H4 (cell line): ENCODE measurements around the gene CFAP126. TPM values are rescaled to one million over a fixed set of nuclear protein-coding genes. Genes with fewer than 3 reads are reported as not detected.
"Not testable (repeated sequence)": the region's sequence is repeated elsewhere in the genome, so short reads cannot be mapped to it uniquely, and the experiment has no call there.

Experiments
- DNase-seq: peaks from one replicate; pipeline ENCODE4 v3.0.0-alpha.2; 2015; ENCODE audit warnings: low spot score
- total RNA-seq: library from RNA; depleted of rRNA; stranded (reverse); fragments of >200 nt; shearing (Covaris generic); gene quantifications from 2 replicates; pipeline ENCODE4 v1.2.3, GENCODE V29; 2014; rRNA removed

Gene CFAP126
- total RNA-seq, 1 experiment from 2014 or later: not detected

DNA sequence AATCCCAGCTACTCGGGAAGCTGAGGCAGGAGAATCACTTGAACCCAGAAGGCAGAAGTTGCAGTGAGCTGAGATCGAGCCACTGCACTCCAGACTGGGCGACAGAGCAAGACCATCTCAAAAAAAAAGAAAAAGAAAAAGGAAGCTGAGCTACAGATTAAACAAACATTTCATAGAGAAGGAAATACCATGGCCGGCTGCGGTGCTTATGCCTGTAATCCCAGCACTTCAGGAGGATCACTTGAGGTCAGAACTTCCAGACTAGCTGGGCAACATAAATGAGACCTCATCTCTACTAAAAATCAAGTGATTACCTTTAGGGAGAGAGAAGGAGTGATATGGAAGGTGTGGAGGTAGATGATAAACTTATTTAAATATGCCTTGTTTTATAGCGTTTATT, 14.0 kb upstream of the CFAP126 start:
- no peak for DNase-seq

DNA sequence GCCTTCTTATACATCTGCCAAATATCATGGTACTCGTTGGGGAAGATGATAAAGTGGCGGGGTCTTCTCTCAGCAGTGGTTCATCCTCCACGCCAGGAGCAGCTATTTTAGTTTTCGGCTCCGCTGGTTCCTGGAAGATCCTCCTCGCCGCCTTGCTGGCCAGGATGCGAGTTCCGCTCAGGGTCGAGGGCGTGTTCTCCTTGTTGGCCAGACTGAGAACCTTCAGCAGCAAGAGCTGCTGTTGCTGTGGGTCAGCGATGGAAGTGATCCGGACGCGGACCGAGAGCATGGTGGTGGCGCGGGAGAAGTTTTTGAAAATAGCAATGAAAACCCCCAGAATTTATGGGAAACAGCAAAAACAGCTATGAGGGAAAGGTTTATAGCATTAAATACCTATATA, 11.4 kb upstream of the CFAP126 start:
- no peak for DNase-seq

DNA sequence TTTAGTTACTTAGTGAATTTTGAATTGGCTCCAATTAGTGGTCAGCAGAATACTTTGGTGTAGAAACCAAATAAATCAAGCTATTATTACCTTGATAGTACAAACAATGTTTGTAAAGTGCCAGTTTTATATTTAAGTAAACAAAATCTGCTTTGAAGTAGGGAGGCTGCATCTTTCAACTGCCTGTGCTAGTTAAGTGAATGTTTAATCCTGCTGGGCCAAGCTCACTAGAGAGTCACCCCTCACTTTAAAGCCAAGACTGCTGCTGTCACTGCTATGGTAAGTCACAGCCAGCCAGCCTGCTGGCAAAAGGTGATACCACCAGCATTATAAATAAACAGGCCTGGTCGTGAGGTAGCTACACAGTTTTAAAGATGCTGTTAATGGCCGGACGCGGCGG, 10.3 kb upstream of the CFAP126 start:
- no peak for DNase-seq

DNA sequence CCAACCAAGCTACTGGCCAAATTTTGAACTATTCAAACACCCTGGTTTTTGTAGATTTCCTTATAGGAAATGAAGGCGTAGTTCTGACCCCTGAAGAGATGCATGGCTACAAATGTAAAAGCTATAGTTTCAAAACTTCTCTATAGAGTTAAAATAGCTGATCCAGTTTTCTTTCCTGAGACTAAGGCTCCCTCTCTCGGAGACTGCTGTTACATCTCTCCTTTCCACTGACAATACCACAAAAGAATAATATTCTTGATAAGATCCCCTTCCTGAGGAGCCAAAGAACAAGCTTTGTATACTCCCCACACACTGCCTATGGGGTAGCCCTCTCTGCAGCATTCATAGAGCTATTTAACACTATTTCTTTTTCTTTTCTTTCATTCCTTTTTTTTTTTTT, 6.7 kb upstream of the CFAP126 start:
- no peak for DNase-seq

DNA sequence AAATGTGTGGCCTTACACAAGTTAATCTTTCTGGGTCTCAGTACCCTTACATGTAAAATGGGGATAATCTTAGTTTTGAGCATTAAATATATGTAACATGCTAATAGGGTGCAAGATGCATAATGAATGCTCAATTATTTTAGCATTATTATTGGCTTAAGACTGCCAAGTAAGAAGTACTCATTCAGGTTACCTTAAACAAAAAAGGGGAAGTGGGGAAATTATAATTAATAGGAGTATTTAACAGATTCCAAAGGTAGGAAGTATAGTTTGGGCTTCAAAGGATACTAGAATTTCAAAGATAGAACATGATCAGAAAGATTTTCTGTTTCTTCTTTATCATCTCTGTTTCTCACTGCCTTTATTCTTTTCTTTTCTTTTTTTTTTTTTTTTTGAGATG, 5.8 kb upstream of the CFAP126 start:
- DNase-seq: no peak

DNA sequence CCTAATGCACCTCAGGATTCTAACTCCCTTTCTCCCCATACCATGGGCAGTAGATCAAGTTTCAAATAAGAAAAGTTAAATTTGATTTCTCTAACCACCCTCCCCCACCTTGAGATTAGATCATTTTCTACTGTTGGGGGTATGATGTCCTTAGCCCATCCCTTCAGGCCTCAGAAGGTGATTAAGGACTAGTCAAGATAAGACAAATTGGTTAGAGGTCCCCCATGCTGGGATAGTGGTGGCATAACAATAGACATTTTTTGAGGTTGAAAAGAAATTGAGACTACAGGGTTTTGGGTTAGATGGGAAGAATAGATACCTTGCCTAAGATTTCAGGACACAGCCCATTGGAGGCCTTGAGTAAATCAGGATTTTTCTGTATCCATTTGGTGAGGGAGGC, 2.5 kb downstream of the CFAP126 start:
- DNase-seq: no peak

DNA sequence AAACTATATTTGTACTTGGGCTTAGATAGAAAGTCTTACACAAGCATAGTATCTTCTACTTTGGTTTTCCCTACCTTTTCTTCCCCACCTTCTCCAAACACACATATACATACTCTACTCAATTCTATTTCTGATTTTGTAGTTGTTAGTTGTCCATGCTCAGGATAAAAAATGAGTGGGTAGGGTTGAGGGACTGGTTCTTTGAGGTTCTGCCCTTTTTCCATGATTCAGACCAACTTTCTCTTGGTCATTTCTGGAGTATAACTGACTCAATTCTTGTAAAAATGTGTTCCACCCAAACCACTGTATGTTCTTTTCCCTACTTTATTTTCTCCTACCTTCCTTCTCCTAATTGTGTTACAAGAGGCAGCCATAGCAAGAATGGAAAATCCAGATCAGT, 3.3 kb downstream of the CFAP126 start:
- DNase-seq: no peak

DNA sequence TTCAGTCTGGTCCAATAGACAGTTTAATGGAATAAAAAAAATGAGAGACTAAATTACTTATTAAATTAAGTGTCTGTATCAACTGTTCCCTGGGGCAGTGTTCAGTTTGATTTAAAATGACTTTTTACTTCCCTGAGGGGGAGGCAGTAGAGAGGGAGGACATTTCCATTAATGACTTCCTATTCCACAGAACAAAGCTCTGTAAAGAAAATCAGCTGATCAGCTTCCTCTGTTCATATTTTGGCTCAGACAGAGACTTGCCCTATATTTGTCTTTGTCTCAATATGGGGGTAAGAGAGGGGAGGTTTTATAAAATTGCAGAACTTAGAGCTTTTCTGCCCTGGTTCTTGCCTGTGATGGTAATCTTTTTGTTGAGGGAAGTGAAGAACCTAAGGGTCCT, 8.4 kb downstream of the CFAP126 start:
- no peak for DNase-seq

DNA sequence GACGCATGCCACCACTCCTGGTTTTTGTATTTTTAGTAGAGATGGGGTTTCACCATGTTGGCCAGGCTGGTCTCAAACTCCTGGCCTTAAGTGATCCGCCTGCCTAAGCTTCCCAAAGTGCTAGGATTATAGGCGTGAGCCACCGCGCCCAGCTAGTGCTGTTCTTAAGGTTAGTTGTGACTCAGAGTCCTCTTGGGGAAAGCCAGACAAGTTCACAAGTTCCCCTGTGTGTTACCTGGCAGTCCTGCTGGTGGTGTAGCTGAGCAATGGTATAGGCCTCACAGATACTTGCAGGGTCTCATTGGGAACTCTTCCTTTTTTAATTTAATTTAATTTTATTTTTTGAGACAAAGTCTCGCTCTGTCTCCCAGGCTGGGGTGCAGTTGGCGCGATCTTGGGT, 10.6 kb downstream of the CFAP126 start:
- DNase-seq: no peak

DNA sequence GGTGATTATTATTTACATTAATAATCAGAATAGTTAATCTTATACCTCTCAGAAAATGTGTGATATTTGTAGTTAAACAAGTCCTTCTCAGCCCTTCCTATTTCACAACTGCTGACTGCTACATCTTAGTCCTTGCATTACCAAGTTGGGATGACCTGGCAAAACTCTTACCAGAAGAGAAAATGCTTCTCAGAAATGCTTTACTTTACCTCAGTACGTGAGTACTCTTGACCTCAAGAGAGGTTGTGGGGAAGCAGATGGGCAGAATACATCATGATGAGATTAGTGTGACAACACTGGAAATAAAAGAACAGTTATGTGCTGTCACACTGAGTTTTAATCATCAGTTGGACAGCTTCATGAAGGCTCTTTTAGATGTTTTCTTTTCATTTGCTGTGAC, 16.2 kb downstream of the CFAP126 start:
- no peak for DNase-seq

DNA sequence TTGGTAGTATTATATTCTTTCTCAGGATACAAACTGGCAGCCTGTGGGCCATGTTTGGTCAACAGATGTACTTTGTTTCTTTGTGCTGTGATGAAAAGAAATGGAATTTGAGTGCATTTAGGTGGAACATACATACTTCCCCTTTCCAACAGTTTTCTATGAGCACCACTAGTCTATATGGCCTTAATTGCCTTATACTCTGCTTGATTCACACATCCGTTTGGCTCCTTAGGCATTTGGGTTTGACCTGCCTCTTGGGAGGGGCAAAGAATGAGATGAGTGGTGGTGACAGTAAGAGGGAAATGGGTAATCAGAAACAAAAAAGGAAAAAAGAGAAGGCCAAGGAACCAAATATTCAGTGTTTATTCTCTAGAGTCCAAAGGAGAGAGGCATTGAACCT, 17.0 kb downstream of the CFAP126 start:
- DNase-seq: no peak

DNA sequence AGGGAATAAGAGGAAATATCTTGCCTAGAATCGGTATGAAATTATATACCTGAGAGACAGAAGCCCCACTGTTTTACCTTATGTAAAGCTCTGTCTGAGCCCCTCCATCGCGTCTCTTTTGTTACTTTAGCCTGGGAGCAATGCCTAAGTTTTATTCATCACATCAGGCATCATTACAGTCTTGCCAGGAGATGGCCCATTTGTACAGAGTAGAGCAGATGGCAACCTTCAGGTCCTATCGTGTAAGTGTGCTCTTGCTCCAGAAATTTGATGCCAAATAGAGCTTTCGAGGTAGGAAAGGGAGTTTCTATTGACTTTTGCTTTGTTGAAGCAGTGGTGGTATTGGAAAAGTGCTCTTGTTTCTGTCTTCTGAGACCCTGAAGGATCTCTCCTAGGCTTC, 24.9 kb downstream of the CFAP126 start:
- no peak for DNase-seq

DNA sequence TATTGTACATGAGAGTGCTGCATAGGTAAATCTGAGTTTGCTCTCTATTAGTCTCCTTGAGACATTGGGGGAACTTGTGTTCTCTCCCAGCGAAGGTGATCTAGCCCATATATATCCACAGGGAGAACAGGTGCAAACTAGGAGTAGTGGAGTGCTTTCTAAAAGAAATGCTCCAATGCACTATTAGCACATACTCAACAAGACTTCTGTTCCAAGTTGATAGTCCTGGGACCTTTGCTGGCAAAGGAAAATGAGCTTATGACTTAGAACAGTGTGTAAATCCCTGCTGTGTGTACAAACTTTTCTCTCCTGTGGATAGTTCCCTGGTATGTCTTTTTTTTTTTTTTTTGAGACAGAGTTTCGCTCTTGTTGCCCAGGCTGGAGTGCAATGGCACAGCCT, 25.5 kb downstream of the CFAP126 start:
- no peak for DNase-seq

DNA sequence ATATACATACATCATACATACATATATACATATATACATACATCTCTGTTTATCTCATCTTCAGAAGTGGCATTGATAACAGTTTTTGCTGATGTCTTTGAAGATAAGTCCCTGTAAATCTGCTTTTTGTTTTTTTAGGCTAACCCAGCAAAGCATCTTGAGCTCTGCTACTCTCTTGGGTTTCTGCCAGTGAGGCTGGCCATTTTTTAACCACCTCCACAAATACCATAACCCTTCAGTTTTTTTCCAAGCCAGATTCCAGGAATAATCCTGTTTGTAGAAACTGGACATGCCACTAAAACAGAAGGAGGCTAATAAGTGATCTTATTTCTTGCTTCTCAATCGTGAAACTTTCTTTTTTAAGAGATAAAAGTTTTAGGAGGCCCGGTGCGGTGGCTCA, 31.9 kb downstream of the CFAP126 start:
- DNase-seq: no peak

DNA sequence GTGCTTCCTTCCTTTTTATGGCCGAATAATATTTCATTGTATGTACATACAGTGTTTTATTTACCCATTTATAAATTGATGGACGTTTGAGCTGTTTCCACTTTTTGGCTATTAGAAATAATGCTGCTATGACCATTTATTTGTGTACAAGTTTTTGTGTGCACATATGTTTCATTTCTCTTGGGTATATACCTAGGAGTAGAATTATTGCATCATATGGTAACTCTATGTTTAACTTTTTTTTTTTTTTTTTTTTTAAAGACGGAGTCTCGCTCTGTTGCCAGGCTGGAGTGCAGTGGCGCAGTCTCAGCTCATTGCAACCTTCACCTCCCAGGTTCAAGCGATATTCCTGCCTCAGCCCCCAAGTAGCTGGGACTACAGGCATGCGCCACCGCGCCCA, 34.5 kb downstream of the CFAP126 start:
- DNase-seq: no peak

DNA sequence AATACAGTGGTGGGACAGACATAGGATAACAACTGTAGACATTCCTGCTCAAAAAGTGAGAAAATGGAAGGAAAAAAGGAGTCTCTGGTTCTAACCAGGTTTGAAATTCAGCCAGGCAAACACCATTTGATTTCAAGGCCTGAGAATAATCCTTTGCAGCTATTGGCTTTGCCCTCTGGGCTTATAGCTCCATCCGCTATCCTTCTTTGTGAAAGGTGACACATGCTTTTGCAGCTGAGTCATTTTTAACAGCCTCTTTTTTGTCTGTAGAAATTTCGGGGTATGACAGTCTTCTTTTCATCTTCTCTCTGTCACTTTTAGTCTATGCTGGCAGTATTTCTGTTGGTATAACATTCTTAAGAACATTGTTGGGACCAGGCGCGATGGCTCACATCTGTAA, 37.3 kb downstream of the CFAP126 start:
- DNase-seq: no peak

DNA sequence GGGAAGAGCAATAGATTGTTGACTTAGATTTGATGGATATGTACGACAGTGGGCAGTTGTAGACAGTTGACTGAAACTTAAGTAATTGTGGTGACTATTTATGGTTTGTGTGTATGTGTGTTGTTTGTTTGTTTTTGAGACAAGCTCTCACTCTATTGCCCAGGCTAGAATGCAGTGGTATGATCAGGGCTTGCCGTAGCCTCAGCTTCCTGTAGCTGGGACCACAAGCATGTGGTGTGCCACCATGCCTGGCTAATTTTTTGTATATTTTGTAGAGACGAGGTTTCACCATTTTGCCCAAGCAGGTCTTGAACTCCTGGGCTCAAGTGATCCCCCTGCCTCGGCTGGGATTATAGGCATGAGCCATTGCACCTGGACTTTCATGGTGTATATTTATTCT, 43.7 kb downstream of the CFAP126 start:
- DNase-seq: no peak

DNA sequence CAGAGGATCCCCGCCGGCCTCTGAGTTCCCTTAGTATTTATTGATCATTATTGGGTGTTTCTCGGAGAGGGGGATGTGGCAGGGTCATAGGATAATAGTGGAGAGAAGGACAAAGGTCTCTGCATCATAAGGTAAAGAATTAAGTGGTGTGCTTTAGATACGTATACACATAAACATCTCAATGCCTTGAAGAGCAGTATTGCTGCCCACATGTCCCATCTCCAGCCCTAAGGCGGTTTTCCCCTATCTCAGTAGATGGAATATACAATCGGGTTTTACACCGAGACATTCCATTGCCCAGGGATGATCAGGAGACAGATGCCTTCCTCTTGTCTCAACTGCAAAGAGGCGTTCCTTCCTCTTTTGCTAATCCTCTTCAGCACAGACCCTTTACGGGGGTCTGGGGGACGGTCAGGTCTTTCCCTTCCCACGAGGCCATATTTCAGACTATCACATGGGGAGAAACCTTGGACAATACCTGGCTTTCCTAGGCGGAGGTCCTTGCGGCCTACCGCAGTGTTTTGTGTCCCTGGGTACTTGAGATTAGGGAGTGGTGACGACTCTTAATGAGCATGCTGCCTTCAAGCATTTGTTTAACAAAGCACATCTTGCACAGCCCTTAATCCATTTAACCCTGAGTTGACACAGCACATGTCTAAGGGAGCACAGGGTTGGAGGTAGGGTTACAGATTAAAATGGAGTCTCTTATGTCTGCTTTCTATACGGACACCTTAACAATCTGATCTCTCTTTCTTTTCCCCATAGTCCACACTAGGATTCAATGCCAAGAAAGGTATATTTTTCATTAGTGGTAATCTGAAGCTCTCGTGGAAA, 51.6 kb downstream of the CFAP126 start:
- not testable (repeated sequence) for DNase-seq

Other genes starting within 250 kb of the CFAP126 start
- gene PFDN2, start 249.8 kb downstream of the CFAP126 start, total RNA-seq: 85.6 and 94.8 TPM in 2 replicates
- gene NIT1, start 249.8 kb downstream of the CFAP126 start, total RNA-seq: 34.9 and 36.6 TPM in 2 replicates
- 22.2 and 28.2 TPM in 2 replicates for gene DEDD, start 235.2 kb downstream of the CFAP126 start, total RNA-seq
- gene UFC1, start 213.9 kb downstream of the CFAP126 start, total RNA-seq: 140 and 161 TPM in 2 replicates
- gene USP21, start 208.4 kb downstream of the CFAP126 start, total RNA-seq: 5.8 and 6.9 TPM in 2 replicates
- 9.2 and 13.9 TPM in 2 replicates for gene PPOX, start 201.4 kb downstream of the CFAP126 start, total RNA-seq
- 28.0 and 38.0 TPM in 2 replicates for gene B4GALT3, start 190.4 kb downstream of the CFAP126 start, total RNA-seq
- gene ADAMTS4, start 168.8 kb downstream of the CFAP126 start, total RNA-seq: not detected in 2 replicates
- gene NDUFS2, start 165.5 kb downstream of the CFAP126 start, total RNA-seq: 101 and 120 TPM in 2 replicates
- gene FCER1G, start 152.6 kb downstream of the CFAP126 start, total RNA-seq: 2.0 and 6.1 TPM in 2 replicates
- gene APOA2, start 144.2 kb downstream of the CFAP126 start, total RNA-seq: not detected in 2 replicates
- 7.1 and 8.5 TPM in 2 replicates for gene TOMM40L, start 141.8 kb downstream of the CFAP126 start, total RNA-seq
- not detected in 2 replicates for gene NR1I3, start 129.7 kb downstream of the CFAP126 start, total RNA-seq
- not detected in 2 replicates for gene PCP4L1, start 109.1 kb downstream of the CFAP126 start, total RNA-seq
- gene MPZ, start 57.9 kb downstream of the CFAP126 start, total RNA-seq: 0.27 and 0.39 TPM in 2 replicates
- gene SDHC, start 53.5 kb downstream of the CFAP126 start, total RNA-seq: 33.2 and 42.6 TPM in 2 replicates
- gene FCGR2A, start 137.6 kb upstream of the CFAP126 start, total RNA-seq: 10.1 and 11.0 TPM in 2 replicates
- gene HSPA6, start 156.7 kb upstream of the CFAP126 start, total RNA-seq: 0.15 and 0.16 TPM in 2 replicates
- not detected in 2 replicates for gene FCGR3A, start 181.9 kb upstream of the CFAP126 start, total RNA-seq